ENCODE data around the gene LONRF2.
"Not testable (repeated sequence)": the region's sequence is repeated elsewhere in the genome, so short reads cannot be mapped to it uniquely, and the experiment has no call there.

LONRF2 gene

DNA sequence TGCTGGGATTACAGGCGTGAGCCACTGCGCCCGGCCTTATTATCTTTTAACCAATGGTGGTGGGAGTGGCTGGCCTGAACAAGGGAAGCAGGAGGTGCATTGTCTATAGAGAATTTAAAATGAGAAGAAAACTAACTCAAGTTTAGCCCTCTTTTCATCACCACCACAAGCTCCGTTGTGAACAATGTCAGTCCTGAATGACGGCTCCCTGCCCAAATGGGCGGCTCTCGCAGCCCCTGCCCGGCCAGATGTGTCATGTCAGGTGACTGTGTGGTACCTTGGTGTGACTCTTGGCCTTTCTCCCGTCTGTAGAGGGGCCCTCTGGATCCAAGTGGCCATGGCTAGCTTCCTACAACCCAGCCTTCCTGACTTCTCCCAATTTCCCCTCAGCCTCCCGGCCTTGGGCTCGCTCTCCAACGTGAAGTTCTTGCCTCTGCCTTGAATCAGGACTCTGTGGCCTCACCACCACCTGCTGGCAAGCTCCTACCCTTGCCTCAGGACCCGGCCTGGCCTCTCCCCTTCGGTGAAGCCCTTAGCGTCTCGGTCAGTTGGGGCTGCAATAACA, 67.6 kb downstream of the LONRF2 start:
- H3K36me3 Mint-ChIP-seq (ENCODE audit: insufficient read depth) = no peaks in the 10 kb centered on the region
- H3K9me3 Mint-ChIP-seq = no peaks in the 10 kb centered on the region
- H3K4me3 Mint-ChIP-seq = no peak overlapping the region
- no peak for ATAC-seq (replicated peaks; ENCODE audit: extremely low read depth, poor library complexity, severe bottlenecking)
- DNase-seq (ENCODE audit: low spot score in 2 of 2) = no peak
- peaks cover 26% of the 10 kb centered on the region for H3K27me3 Mint-ChIP-seq
- H3K4me1 Mint-ChIP-seq = no peaks in the 10 kb centered on the region
- no peak overlapping the region for H3K27ac Mint-ChIP-seq (ENCODE audit: low read depth)

DNA sequence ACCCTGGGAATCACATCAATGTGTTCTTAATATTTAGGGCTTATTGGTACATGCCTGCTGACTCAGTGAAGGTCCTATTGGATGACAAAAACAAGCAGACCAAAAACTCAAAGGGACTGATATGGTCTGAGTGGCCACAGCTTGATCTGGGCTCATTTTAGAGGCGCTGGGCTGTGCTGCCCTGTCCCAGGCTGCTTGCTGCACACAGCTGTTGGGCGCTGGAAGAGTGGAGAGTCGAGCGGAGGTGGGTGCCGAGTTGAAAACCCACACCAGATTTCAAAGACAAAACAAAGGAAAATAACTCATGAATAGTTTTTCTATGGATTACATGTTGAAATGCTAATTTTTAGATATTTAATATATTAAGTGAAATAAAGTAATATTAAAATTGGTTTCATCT, 68.5 kb downstream of the LONRF2 start:
- no peak overlapping the region for H3K27ac Mint-ChIP-seq (ENCODE audit: low read depth)
- DNase-seq (ENCODE audit: low spot score in 2 of 2) (no peak), ATAC-seq (replicated peaks; ENCODE audit: extremely low read depth, poor library complexity, severe bottlenecking) (no peak)
- no peaks in the 10 kb centered on the region for H3K4me1 Mint-ChIP-seq
- no peaks in the 10 kb centered on the region for H3K36me3 Mint-ChIP-seq (ENCODE audit: insufficient read depth)
- H3K9me3 Mint-ChIP-seq = no peaks in the 10 kb centered on the region
- H3K27me3 Mint-ChIP-seq = peaks cover 26% of the 10 kb centered on the region
- no peak overlapping the region for H3K4me3 Mint-ChIP-seq

DNA sequence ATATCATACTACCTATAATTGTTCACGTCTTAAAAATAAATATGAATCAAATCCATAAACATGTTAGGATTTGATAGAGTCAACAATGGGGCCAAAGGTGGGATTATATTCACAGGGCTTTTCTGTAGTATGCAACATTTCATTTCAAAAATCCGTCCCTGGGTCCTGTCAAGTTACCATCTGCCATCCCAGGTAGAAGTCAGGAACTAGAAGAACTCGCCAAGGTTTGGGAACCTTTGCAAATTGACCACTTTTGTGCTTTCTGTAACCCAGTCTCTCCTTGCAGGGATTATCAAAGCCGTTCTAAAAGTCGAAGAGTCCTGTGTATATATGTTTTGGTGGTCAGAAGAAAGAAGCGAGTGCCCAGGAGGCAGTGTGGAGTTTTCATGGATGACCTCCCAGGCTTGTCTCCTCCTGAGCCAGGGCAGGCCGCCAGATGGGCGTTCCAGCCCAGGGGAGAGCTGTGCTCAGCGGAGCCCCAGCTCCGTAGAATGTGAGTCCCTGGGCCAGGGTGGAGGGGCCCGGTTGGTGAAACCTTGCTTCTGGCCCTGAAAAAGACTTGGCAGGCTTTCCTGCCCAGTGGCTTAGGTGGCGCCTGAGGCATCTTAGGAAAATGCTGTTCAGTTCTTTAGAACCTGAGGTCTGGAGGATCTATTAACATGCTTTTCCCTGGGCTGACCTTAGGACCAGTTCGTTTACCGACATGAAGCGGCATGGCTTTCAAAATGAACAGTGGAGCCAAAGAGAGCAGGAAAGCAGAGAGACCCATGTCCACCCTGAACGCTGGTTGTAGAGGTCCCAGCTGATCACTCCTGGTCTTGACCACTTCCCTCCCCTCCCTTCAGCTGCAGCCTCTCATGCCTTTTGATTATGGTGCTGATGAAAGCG, 69.2 kb downstream of the LONRF2 start:
- Mint-ChIP-seq H3K27ac (ENCODE audit: low read depth) (no peak overlapping the region), H3K36me3 (ENCODE audit: insufficient read depth) (no peaks in the 10 kb centered on the region), H3K27me3 (peaks cover 18% of the 10 kb centered on the region), H3K4me1 (no peaks in the 10 kb centered on the region), H3K4me3 (no peak overlapping the region), H3K9me3 (no peaks in the 10 kb centered on the region)
- no peak for ATAC-seq (replicated peaks; ENCODE audit: extremely low read depth, poor library complexity, severe bottlenecking)
- DNase-seq (ENCODE audit: low spot score in 2 of 2) = no peak

DNA sequence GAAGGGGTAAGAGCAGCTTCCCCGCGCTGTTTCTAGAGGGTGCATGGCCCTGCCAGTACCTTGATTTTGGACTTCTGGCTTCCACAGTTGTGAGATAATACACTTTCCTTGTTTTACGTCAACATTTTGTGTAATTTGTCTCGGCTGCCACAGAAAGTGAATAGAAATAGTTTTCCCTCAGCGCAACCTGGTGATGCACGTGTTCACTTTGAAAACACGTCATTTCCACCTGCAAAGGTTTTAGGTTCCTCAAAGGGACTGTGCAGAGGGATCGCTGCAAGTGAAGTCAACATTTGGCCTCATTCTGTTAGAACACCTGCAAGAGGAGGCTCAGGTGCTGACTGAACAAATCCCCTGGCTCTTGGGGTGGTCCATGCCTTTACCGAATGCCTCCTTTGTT, 71.7 kb downstream of the LONRF2 start:
- Mint-ChIP-seq H3K4me3 (no peak overlapping the region), H3K9me3 (no peaks in the 10 kb centered on the region), H3K27me3 (peaks cover 23% of the 10 kb centered on the region), H3K36me3 (ENCODE audit: insufficient read depth) (no peaks in the 10 kb centered on the region), H3K27ac (ENCODE audit: low read depth) (no peak overlapping the region), H3K4me1 (no peaks in the 10 kb centered on the region)
- DNase-seq (ENCODE audit: low spot score in 2 of 2) (no peak), ATAC-seq (replicated peaks; ENCODE audit: extremely low read depth, poor library complexity, severe bottlenecking) (no peak)

DNA sequence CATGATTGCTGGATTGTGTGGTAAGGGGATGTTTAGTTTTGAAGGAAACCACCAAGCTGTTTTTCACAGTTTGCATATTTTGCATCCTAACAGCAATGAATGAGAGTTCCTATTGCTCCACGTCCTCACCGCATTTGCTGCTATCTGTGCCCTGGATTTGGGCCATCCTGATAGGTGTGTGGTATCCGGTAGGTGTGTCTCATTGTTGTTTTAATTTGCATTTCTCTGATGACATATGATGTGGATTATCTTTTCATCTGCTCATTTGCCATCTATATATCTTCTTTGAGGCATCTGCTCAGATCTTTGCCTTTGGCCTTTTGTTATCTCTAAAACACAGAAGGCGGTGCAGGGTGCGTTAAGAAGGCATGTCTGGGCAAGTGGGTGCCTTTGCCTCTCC, 73.3 kb downstream of the LONRF2 start:
- Mint-ChIP-seq H3K36me3 (ENCODE audit: insufficient read depth) (no peaks in the 10 kb centered on the region), H3K27me3 (peaks cover 17% of the 10 kb centered on the region), H3K4me1 (no peaks in the 10 kb centered on the region), H3K27ac (ENCODE audit: low read depth) (no peak overlapping the region), H3K4me3 (no peak overlapping the region), H3K9me3 (no peaks in the 10 kb centered on the region)
- ATAC-seq (replicated peaks; ENCODE audit: extremely low read depth, poor library complexity, severe bottlenecking) = no peak
- no peak for DNase-seq (ENCODE audit: low spot score in 2 of 2)

DNA sequence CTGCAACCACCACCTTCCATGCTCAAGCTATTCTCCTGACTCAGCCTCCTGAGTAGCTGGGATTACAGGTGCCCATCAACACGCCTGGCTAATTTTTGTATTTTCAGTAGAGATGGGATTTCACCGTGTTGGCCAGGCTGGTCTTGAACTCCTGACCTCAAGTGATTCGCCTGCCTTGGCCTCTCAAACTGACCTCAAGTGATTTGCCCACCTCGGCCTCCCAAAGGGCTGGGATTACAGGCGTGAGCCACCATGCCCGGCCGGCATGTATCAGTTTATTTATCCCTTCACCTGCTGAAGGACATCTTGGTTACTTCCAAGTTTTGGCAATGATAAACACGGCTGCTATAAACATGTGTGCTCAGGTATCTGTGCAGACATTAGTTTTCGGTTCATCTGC, 73.7 kb downstream of the LONRF2 start:
- H3K4me3 Mint-ChIP-seq; H3K27ac Mint-ChIP-seq (ENCODE audit: low read depth); ATAC-seq (replicated peaks; ENCODE audit: extremely low read depth, poor library complexity, severe bottlenecking); DNase-seq (ENCODE audit: low spot score in 2 of 2); H3K9me3 Mint-ChIP-seq; H3K36me3 Mint-ChIP-seq (ENCODE audit: insufficient read depth); H3K4me1 Mint-ChIP-seq: not testable (repeated sequence)
- H3K27me3 Mint-ChIP-seq = peaks cover 17% of the 10 kb centered on the region

DNA sequence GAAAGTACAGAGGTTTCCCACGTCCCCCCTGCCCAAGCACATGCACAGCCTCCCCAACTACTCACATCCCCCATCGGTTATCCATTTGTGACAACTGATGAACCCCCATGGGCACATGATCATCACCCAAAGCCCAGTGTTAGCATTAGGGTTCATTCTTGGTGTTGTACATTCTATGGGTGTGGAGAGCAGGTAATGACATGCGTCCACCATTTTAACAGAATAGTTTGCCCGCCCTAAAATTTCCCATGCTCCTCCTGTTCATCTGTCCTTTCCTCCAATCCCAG, 74.3 kb downstream of the LONRF2 start:
- no peak overlapping the region for H3K4me3 Mint-ChIP-seq
- no peak overlapping the region for H3K27ac Mint-ChIP-seq (ENCODE audit: low read depth)
- H3K4me1 Mint-ChIP-seq = no peaks in the 10 kb centered on the region
- H3K9me3 Mint-ChIP-seq = no peaks in the 10 kb centered on the region
- no peaks in the 10 kb centered on the region for H3K36me3 Mint-ChIP-seq (ENCODE audit: insufficient read depth)
- ATAC-seq (replicated peaks; ENCODE audit: extremely low read depth, poor library complexity, severe bottlenecking) (no peak), DNase-seq (ENCODE audit: low spot score in 2 of 2) (no peak)
- H3K27me3 Mint-ChIP-seq = peaks cover 17% of the 10 kb centered on the region

DNA sequence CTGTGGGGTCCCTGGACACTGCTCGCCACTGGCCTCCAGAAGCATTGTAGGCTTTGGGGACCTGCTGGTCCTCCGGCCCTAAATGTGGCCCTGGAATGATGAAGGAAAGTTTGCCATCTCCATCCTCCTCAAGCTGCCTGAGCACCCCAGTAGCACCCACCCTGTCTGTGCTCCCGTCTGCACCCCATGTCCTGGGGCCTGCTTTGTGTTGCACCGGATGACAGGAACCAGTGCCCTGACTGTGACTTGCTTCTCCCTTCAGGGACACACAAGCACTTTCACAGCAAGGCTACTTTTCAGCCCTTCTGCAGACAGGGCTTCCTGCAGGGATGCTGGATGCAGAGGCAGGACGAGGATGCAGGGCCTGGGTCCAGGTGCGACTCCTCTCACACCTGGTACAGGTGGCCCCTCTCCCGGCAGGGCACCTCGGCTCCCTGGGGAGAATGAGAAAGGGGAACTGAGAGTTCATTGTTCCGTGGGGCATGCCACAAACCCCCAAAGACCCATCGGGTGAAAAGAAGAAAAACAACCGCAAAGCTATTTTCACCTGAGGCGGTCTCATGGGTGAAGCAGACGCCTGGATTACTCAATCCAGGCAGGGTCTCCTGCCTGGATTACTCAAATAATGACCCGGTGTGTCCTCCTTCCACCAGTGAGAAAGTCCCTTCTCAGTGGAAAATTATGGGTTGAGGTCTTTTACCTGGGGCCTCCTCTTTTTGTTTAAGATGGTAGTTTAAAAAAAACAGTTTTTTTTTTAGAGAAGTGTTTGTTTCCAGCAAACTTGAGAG, 74.9 kb downstream of the LONRF2 start:
- H3K4me1 Mint-ChIP-seq = no peaks in the 10 kb centered on the region
- H3K9me3 Mint-ChIP-seq = no peaks in the 10 kb centered on the region
- no peak overlapping the region for H3K4me3 Mint-ChIP-seq
- H3K27ac Mint-ChIP-seq (ENCODE audit: low read depth) = no peak overlapping the region
- H3K36me3 Mint-ChIP-seq (ENCODE audit: insufficient read depth) = no peaks in the 10 kb centered on the region
- DNase-seq (ENCODE audit: low spot score in 2 of 2) (no peak), ATAC-seq (replicated peaks; ENCODE audit: extremely low read depth, poor library complexity, severe bottlenecking) (peak; percentile 19)
- peaks cover 17% of the 10 kb centered on the region for H3K27me3 Mint-ChIP-seq

DNA sequence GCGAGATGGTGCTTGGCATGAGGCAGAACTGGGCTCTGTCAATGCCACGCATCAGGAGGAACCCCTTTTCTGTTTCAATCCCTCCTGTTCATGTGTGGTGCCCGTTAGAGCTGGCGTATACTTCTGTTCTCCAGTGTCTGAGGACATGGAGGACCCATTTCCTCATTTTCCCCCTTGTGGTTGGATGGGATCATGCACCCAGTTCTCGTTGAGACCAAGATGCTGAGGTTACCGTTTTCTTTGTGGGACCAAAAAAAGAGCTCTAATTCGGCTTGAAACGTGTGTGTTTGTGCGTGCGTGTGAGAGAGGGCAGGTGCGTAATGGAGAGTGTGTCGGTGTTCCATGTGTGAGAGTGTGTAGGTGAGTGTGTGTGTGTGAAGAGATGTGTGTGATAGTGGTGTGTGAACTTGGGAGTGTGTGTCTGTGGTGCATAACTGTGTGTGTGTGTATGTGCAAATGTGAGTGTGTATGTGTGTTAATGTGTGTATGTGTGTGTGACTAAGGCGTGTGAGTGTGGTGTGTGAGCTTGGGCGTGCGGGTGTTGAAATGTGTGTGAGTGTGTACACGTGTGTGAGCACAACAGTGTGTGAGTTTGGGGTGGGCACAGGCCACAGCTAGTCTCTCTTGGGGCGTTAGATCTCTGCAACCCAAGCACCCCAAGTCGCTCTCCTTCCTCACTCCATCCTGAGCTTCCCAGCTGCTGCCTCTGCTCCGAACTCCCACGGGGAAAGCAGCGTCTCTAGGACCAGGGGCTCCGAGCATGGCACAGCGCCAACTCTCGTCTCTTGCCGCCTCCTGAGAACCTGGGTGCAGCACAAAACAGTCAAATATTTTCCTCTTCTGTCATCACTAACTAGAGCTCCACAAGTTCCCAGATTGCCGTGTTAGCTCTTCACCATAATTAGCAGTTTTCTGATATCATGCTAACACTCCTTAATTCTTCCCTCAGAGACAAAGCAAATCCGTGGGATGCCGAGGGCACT, 75.8 kb downstream of the LONRF2 start:
- Mint-ChIP-seq H3K4me3 (no peak overlapping the region), H3K9me3 (no peaks in the 10 kb centered on the region), H3K4me1 (no peaks in the 10 kb centered on the region), H3K27me3 (peaks cover 17% of the 10 kb centered on the region), H3K27ac (ENCODE audit: low read depth) (no peak overlapping the region), H3K36me3 (ENCODE audit: insufficient read depth) (no peaks in the 10 kb centered on the region)
- no peak for ATAC-seq (replicated peaks; ENCODE audit: extremely low read depth, poor library complexity, severe bottlenecking)
- no peak for DNase-seq (ENCODE audit: low spot score in 2 of 2)

DNA sequence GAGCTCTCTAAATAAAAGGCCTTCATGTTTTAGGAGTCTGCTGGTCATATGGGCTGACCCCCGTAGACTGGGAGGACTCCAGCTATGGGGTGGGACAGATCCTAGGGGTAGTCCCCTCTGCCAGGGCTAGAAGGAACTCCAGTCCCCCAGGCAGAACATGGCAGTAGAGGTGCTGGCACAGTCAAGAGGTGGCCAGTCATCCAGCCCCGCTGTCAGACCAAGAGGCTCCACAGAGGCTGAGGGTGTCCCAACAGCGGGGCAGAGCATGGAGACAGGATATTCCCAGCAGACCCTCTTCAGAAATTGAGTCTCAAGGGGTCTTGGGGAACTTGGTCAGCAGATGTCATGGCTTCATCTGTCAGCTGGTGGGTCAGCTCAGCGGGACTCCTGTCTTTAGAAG, 76.6 kb downstream of the LONRF2 start:
- Mint-ChIP-seq H3K36me3 (ENCODE audit: insufficient read depth) (no peaks in the 10 kb centered on the region), H3K27me3 (peaks cover 25% of the 10 kb centered on the region), H3K9me3 (no peaks in the 10 kb centered on the region), H3K27ac (ENCODE audit: low read depth) (no peak overlapping the region), H3K4me1 (no peaks in the 10 kb centered on the region), H3K4me3 (no peak overlapping the region)
- ATAC-seq (replicated peaks; ENCODE audit: extremely low read depth, poor library complexity, severe bottlenecking) (no peak), DNase-seq (ENCODE audit: low spot score in 2 of 2) (no peak)

DNA sequence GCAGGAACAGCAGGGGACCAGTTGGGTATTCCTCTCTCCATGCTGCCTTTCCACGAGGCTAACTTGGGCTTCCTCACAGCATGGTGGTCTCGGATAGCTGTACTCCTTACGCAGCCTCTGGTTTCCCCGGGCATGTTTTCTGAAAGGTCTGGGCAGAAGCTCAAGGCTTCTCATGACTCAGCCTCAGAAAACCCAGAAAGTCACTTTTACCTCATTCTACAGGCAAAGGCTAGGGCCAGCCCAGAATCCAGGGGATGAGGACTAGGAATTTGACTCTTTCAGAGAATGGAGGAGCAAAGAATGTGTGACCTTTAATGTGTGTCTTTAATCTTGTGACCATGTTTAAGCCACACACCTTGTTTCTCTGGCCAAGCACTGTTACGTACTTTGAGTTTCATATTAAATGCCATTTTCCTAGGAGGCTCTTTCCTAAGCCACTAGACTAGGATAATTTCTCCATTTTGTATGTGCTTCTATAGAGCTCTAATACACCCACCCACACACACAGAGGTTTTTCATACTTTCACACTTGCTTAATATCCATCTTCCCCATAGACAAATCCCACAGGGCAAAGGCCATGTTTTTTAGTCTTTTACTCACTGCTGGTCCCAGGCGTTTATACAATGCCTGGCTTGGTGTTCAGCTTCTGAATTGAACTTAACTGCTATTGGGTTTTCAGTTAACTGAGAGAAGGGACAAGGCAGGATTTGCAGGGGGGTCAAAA, 77.3 kb downstream of the LONRF2 start:
- H3K4me1 Mint-ChIP-seq = no peaks in the 10 kb centered on the region
- peaks cover 30% of the 10 kb centered on the region for H3K27me3 Mint-ChIP-seq
- DNase-seq (ENCODE audit: low spot score in 2 of 2) (no peak), ATAC-seq (replicated peaks; ENCODE audit: extremely low read depth, poor library complexity, severe bottlenecking) (no peak)
- no peak overlapping the region for H3K4me3 Mint-ChIP-seq
- no peak overlapping the region for H3K27ac Mint-ChIP-seq (ENCODE audit: low read depth)
- H3K9me3 Mint-ChIP-seq = no peaks in the 10 kb centered on the region
- H3K36me3 Mint-ChIP-seq (ENCODE audit: insufficient read depth) = no peaks in the 10 kb centered on the region

DNA sequence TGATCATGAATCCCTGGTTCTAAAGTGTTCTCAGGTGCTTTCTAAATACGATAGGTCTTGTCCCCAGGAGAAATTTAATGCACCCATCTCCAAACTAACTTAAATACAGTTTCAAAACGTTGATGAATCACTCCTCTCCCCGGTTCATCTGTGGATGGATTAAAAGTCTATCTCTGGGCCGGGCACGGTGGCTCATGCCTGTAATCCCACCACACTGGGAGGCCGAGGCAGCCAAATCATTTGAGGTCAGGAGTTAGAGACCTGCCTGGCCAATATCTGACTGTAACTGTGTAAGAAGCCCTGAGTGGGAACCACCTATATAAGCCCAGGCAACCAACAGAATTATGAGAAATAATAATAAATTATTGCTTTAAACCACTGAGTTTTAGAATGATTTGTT, 78.7 kb downstream of the LONRF2 start:
- Mint-ChIP-seq H3K4me1 (no peaks in the 10 kb centered on the region), H3K9me3 (no peaks in the 10 kb centered on the region), H3K27ac (ENCODE audit: low read depth) (no peak overlapping the region)

More for the DNA sequence above, 78.7 kb downstream of the LONRF2 start:
- Mint-ChIP-seq H3K36me3 (ENCODE audit: insufficient read depth) (no peaks in the 10 kb centered on the region), H3K27me3 (peaks cover 30% of the 10 kb centered on the region), H3K4me3 (no peak overlapping the region)
- ATAC-seq (replicated peaks; ENCODE audit: extremely low read depth, poor library complexity, severe bottlenecking) (no peak), DNase-seq (ENCODE audit: low spot score in 2 of 2) (no peak)
